HG03196 (cell line): ENCODE data around the gene STAG2.
"Not testable (repeated sequence)": the region's sequence is repeated elsewhere in the genome, so short reads cannot be mapped to it uniquely, and the experiment has no call there.

ENCODE experiments used
- ATAC-seq: cut with Tn5 transposase; IDR thresholded peaks from one replicate; pipeline ENCODE4 v1.9.1; 2021; ENCODE audit not compliant: unreplicated experiment

Gene STAG2

GRCh38 chrX:124030520-124030919 lies 69.0 kb downstream of the STAG2 start:
- ATAC-seq = no peak

DNA sequence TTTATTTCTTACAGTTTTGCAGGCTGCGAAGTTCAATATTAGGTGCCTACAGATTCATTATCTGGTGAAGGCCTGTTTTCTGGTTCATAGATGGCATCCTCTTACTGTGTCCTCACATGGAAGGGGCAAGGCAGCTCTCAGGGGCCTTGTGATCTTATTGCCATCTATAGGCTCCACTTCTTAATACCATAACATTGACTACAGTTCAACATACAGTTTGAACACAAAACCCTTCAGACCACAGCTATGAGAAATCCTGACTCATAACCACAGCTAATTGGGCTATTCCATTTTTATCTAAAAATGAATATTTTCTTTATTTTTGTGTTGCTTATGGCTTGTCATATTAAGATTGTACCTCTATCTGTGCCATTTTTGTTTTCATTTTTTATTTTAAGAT lies 72.3 kb downstream of the STAG2 start:
- no peak for ATAC-seq

DNA sequence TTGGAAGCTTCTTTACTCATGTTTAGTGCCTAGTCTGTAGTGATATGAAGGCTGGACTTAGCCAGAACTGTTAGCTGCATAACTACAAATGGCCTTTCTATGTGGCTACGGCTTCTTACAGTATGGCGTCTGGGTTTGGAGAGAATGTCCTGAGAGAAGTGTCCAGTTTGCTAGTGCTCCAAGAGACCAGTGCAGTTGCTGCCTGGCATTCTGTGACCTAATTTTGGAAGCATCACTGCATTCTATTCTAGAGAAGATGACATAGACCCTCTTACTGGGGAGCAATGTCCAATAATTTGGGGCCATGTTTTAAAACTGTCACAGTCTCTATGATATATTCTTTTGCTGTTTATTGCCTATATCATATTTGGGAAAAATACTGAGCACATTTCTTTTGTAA lies 74.2 kb downstream of the STAG2 start:
- no peak for ATAC-seq

- no peak for ATAC-seq
Measured at GRCh38 chrX:124042042-124042441, 80.5 kb downstream of the STAG2 start.

DNA sequence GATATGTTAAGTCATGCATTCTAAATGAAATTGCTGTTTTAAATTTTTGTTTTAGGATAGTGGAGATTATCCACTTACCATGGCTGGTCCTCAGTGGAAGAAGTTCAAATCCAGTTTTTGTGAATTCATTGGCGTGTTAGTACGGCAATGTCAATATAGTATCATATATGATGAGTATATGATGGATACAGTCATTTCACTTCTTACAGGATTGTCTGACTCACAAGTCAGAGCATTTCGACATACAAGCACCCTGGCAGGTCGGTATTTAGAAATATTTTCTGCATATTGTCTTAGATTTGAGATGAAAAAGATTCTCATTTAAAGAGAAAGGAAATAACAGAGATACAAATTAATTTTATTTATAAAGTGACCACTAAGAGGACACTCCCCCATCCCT lies 83.6 kb downstream of the STAG2 start:
- ATAC-seq = no peak

DNA sequence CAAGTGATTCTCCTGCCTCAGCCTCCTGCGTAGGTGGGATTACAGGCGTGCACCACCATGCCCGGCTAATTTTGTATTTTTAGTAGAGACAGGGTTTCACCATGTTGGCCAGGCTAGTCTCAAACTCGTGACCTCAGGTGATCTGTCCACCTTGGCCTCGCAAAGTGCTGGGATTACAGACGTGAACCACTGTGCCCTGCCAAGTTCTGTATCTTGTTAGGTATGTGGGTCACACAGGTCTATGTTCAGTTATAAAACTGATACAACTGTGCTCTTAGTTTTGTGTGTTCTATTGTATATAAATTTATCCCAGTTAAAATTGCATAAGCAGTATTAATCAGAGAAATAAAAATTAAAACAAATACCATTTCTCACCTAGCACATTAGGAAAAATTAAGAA lies 122.9 kb downstream of the STAG2 start:
- ATAC-seq = not testable (repeated sequence)

DNA sequence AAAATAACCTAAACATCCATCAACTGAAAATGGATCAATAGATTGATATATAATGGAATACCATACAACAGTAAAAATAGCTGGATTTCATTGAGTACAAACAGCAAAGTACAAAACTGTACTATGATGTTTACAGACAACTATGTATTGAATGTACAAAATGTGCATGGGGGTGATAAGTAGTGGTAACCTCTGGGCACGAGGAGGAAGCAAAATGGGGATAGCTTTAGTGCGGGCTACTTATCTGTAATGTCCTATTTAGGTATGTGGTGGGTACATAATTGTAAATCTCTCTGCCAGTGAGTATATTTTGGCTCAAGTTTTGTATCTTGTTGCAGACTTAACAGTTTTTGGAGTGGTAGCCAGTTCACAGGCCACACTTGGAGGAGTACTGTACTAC lies 123.6 kb downstream of the STAG2 start:
- no peak for ATAC-seq

DNA sequence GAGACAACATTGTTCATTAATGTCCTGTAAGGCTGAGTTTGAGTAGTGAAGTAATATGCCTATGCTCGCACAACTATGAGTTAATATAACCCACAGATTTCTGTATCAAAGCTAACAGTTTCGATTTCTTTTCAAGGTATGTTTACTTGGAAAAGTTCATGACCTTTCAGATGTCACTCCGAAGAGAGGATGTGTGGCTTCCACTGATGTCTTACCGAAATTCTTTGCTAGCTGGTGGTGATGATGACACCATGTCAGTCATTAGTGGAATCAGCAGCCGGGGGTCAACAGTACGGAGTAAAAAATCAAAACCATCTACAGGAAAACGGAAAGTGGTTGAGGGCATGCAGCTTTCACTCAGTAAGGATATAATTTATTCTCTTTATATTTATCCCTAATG lies 124.9 kb downstream of the STAG2 start:
- no peak for ATAC-seq

DNA sequence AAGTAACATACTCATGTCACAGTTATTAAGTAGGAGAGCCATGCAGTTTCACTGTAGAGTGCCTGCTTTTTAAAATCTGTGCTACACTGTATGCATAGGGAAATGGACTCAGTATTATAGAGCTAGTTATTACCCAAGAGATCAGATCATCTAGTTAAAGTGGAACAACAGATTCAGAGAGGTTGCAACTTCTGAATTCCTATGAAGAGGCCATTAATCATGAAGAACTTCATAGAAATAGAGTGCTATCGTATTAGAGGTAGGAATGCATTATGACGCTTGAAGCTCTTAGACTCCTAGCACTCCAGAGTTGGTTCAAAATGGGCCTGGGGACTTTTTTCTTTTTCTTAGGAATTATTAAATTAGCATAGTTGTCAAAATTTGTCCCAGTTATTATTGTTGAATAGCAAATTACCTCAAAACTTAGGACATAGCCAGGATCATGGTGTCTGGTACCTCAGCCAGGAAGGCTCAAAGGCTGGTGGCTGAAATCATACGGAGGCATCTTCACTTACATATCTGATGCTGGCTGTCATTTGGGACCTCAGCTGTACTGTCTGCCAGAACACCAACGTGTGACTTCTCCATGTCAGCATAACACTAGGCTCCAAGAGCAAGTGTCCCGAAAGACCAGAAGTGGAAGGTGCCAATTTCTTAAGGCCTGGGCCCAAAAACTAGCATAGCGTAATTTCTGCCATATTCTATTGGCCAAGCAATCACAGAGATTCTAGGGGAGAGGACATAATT lies 125.7 kb downstream of the STAG2 start:
- ATAC-seq = no peak

- no peak for ATAC-seq
Measured at GRCh38 chrX:124093222-124093621, 131.7 kb downstream of the STAG2 start.

GRCh38 chrX:124097116-124097515 lies 135.6 kb downstream of the STAG2 start:
- no peak for ATAC-seq

DNA sequence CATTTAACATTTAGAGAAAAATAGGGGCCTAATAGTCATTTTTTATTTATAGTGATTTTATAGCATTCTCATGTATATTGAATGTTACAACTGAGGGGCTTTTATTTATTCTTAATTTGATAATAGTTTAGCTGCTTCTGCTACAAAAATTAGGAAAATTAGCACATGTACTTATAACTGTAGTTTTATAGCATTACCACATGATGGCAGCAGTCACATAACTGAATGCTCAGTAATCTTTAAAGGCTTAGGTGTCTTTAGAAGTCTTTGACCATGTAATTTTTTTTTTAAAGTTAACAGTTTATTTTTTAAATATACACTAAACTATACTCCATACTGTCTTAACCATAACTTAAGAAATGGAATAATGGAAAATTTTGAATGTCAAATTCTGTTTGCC lies 136.6 kb downstream of the STAG2 start:
- ATAC-seq = no peak

- ATAC-seq = no peak
Measured at GRCh38 chrX:124103966-124104365, 142.5 kb downstream of the STAG2 start.

GRCh38 chrX:124104512-124104911 lies 143.0 kb downstream of the STAG2 start:
- not testable (repeated sequence) for ATAC-seq

DNA sequence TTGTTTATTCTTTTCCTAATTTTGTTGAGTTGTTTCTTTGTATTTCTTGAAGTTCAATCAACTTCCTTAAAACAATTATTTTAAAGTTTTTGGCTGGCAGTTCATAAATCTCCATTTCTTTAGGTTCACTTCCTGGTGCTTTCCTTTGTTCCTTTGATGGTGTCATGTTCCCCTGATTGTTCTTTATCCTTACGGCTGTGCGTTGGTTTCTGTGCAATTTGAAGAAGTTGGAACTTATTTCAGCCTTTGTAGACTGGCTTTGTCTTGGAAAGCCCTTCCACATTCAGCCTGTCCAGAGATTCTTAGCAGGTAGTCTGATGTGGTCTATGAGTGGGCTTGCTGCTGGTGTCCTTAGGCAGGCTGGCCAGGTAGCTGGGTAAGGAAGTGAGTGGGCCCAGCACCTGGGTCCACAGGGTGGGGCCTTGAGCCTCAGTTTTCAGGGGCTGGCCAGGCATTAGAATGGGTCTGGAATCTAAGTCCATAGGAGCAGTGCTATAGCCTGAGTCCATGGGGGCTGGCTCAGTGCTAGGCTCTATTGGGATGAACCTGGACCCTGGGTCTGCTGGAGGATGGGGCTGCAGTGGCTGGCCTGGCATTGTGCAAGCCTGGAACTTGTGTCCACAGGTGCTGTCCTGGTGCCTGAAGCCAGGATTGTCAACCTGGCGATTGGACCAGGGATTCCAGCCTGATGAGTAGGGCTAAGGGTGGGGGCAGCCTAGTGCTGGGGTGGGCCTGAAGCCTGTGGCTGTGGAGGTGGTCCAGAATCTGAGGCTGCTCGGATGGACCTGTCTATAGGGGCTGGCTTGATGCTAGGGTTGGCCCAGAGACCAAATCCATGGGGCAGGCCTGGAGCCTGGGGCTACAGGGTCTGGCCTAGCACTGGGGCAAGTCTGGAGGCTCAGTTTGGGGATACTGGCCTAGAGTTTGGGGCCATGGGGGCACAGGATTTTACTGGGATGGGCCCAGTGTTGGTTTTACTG lies 152.4 kb downstream of the STAG2 start:
- ATAC-seq = no peak

- ATAC-seq = no peak
Measured at GRCh38 chrX:124117325-124117724, 155.8 kb downstream of the STAG2 start.

GRCh38 chrX:124125471-124125870 lies 164.0 kb downstream of the STAG2 start:
- no peak for ATAC-seq

GRCh38 chrX:124127496-124127895 lies 166.0 kb downstream of the STAG2 start:
- ATAC-seq = no peak

- ATAC-seq = not testable (repeated sequence)
Measured at GRCh38 chrX:124132437-124132836, 170.9 kb downstream of the STAG2 start.

- ATAC-seq = no peak
Measured at GRCh38 chrX:124145749-124146148, 184.2 kb downstream of the STAG2 start.

DNA sequence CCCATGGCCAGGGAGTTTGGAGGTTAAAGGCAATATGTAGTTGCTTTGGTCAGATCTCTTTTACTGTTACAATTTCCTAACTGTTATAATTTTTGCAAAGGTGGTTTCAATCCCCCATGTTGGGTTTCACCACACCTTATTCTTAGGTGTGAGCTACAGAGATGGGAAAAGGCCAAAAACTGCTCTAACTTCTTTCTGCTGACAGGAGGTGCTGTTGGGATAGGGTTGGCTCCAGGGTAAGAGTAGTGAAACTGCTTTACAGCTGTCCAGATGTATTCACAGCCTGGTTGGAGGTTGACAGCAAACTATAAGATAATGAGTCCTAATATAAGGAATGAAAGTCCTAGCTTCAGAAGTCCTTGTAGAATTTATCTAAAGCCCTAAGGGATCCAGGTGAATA lies 189.7 kb downstream of the STAG2 start:
- ATAC-seq = no peak
